Measurements from ENCODE around the gene MAP6. TPM values are rescaled to one million over a fixed set of nuclear protein-coding genes. Genes with fewer than 3 reads are reported as not detected.

MAP6 gene
- total RNA-seq, 1 experiment from 2014 or later = not detected

DNA sequence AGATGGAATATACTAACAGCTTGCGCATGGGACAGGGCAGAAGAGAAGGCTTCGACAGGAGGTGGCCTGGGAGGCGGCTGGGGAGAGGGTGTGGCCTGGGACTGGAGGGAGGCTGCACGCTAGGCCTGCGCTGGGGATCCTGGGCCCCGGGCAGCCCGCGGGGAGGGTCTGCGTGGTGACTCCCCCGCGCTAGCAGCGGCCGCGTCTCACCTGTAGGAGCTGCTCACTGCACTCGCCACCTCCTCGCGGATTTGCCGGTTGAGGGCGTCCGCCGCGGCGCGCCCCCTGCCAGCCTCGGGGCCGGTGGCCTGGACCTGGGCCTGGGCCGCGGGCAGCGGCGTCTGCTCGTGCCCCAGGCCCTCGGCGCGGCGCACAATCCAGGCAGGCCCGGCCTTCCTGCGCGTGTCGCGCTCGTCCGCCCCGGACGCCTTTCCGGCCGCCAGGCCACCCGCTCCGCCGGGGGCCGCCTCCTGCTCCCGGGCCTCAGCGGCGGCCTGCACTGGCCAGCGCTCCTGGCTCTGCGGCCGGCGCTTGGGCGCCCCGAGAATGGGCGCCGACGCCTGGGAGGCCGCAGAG lies 1.5 kb downstream of the MAP6 start:
- no peak for DNase-seq (ENCODE audit: low read depth)

DNA sequence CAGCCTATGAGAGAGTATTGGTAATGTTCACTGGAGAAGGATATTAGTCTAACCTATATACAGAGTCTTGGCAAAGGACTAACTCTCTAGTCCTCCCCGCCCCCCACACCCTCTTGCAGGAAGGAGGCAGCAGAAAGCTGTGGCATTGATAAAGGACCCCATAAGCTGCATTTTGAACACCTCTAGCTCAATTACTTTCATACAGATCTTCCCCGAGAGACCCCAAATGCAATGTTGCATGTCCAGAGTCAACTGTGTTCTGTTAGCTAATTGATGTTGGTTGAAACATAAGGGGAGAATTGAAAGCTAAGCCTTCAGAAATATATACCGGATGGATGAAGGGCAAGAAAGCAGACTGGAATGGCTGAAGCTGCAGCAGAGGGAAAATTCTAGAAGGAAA lies 2.8 kb downstream of the MAP6 start:
- no peak for DNase-seq (ENCODE audit: low read depth)

DNA sequence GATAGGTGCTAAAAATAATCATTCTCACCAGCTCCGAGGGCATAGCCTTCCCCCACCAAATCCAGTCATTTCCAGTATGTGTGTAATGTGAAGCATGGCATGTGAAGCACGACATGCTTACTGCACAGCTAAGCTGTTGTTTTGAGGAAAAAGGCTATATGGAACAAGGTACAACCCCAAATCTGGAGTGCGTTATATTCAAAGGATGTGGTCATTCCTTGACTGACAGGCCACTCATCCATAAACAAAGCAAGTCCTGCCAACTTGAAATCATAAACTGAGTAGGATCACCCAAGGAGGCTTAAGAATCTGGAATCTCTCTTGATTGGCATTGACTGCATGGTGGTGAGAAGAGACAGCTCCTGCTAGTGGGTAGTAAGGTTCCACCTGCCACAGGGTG lies 3.7 kb downstream of the MAP6 start:
- DNase-seq (ENCODE audit: low read depth) = no peak

DNA sequence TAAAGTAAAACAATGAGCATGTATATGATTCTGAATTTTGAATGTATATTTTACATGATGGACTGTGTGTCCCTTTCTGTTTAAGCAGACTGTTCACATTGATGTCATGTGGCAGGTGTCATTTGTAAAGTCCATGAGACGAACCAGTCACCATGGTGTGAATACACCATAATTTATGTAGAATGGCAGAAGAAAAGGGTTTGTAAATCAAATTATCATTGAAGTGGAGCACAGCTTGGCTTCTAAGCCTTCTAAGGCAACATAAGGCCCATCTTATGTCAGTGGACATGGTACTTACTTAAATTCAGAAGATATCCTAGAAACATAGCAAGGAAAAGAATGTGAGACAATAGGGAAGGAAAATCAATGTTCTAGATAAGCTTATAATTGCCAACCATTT lies 4.4 kb downstream of the MAP6 start:
- no peak for DNase-seq (ENCODE audit: low read depth)

DNA sequence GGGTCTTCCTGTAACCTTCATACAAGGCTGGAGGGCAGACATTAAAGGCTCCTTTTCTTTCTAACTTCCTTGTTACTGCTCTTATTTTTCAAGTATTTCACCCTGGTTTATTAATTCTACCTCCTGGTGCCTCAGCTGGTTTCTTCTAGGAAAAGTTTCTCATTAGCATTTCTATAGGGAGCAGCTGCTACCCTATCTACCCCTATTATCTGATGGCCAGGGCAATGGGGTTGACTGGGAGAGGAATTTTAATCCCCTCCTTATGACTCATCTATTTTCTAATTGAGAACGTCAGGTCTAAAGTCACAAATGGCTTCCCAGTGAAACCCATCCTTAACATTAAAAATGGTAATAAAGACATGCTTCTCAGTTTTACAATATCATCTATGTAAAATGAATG lies 5.0 kb downstream of the MAP6 start:
- DNase-seq (ENCODE audit: low read depth) = no peak

DNA sequence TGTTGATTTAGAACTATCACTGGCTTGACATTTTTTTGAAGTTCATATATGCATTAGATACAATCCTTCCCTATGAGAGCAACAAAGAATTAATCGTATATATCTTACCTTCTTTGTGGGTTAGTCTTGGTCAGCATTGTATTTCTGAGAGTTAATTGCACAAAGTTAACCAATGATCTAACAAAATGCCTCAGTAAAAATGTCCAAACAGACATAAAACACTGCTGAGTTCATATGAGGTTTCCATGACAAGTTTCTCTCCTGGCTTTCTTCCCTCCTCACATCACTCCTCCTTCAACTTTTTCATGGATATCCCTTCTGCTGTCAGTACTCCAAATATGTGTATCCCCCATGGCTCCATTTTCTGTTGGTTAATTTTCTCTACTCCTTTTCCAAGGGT lies 9.0 kb downstream of the MAP6 start:
- no peak for DNase-seq (ENCODE audit: low read depth)

DNA sequence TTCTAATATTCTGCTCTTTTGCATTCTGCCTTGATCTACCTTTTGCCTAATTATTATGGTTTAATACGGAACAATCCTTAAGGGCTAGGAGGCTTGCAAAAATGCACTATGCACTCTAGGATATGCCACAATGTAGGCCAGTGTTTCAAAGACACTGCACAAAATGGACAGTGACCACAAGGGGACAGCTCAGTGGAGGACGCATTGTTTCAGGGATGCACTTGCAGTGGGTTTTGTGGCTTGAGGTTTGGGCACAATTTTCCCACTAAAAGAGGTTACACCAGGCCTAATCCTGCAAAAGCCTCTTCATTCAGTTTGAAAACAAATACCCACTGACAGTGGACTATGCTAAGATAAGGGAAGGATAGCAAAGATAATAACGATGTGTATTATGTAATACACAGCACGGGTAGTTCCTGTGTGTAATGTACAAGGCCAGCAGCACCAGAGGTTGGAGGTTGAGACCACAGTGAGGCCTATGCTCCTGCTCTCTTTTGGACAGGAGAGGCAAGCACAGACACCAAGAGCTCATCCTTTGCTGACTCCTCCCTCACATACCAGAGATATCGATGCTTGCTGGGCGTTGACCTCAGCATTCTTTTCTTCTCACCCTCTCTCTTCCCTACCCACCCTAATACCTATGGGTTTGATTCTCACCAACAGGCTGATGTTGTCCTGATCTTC lies 12.7 kb downstream of the MAP6 start:
- DNase-seq (ENCODE audit: low read depth) = no peak

DNA sequence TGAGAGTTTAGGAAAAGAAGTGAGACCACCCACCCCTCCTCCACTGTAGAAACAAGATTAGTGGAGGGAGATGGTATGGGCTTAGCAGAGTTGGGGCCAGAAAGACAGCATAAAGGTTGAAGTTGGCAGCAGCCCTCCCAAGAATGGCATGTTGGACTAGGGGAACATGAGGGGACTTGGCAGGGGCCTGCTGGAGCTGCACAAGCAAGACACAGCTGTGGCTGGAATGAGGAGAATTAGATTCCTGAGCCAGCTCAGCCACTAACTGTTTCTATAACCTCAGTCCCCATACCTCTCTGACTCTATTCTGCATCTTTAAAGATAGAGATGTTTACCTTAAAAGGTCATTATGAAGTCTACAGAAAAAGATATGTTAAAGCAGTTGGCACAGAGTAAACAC lies 13.2 kb downstream of the MAP6 start:
- DNase-seq (ENCODE audit: low read depth) = no peak

DNA sequence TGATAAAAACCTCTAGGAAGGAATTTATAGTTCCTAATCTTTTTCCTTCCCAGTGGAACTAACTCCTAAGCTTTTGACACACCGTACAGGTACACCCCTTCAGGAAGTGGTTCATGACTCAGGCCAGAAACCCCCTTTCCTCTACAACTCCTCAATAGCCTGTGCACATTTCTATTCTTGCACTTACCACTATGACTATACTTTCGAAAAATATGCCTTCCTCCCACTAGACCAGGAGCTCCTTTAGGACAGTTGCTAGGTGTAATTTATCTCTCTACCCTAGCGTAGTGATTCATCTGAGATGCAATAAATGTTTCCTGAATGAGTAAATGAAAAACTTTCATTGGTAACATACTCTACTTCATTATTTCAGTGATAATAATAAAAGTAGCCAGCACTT lies 14.5 kb downstream of the MAP6 start:
- peak; percentile 40 for DNase-seq (ENCODE audit: low read depth)

DNA sequence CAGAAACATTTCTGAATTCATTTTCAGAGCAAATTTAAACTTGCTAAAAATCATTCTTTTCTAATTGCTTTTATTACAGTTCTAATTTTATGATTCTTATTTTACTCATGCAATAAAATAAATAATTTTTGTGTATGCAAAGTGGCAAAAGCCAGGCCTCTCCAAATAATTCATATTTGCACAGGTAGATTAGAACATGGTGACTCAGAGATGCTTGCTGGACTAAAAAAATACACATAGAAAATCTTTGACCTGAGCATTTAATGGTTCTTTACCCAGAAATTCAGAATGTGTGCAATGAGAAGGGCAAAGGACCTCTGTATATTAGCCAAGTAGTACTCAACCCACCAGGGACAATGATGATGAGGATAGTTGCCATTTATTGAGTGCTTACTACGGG lies 15.3 kb downstream of the MAP6 start:
- no peak for DNase-seq (ENCODE audit: low read depth)

DNA sequence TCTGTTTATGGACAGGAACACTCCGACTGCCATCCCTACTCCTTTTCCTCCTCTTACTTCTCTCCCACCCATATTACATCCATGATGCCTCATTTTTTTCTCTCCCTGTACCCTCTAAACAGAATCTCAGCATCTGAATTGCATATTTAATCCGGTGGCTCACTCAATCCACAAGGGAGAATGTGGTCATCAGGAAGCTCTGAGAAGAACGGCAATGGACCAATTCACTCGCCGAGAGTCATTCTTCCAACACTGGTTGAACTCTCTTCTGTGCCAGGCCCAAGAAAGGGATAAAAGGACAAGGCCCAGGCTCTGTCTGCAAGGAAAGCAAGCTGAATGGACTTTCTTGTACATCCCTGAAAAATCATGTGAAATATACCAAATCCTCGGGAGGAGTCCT lies 15.9 kb downstream of the MAP6 start:
- no peak for DNase-seq (ENCODE audit: low read depth)

DNA sequence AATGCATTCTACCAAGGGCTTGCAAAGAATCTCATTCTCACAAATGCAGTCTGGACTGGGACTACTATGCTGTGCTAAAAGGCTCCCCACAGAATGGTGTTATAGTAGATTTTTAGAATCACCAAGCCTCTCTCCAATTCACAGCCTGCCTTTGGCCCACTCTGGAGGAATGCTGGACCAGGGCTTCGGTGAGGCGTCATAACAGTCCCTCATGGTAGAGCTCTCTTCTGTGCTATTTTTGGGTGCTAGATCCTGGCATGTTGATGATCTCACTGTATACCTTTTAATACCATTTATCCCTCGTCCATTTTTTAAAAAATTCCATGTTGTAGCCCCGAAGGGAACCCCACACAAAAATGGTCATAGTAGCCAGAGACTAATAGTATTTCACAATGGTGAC lies 17.6 kb downstream of the MAP6 start:
- no peak for DNase-seq (ENCODE audit: low read depth)

DNA sequence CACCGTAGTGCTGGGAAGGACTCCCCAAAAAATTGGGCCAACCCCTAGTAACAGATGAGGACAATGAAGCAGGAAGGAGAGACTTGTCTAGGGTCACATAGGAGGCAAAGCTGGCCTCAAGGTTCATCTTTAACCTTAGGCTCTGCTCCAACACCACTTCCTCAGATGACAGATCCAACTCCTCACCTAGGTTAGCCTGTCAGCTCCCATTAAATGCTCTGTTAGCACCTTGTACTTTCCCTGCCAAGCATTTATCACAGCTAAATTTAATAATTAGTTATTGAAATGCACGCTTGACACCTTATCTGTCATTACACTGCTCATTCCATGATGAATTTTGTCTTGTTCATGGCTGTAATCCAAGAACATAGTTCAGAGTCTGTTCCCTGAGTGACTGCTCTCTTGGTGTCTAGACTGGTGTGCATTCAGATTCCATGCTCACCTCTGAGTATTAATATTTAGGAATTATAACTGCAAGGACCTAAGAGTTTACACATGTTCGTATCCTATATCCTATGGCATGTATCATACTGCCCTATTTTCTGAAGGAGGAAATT lies 18.6 kb downstream of the MAP6 start:
- DNase-seq (ENCODE audit: low read depth) = no peak

DNA sequence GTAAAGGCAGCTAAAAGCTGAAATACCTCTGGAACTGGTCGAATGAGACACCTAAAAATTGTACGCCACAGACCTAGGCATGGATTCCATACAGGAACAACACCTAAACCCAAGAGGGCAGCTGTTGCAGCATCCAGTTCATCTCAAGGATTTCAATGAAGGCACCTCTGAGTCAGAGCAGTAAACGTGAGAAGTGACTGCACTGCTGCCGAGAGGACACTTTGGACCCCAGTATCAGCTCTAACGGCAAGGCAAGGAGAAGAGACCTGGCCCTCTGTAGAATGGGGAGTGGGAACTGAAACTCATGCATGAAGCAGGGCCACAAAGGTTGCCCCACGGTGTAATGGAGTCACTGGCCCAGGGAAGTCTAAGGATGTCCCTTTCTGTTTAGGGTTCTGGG lies 23.9 kb downstream of the MAP6 start:
- DNase-seq (ENCODE audit: low read depth) = no peak

DNA sequence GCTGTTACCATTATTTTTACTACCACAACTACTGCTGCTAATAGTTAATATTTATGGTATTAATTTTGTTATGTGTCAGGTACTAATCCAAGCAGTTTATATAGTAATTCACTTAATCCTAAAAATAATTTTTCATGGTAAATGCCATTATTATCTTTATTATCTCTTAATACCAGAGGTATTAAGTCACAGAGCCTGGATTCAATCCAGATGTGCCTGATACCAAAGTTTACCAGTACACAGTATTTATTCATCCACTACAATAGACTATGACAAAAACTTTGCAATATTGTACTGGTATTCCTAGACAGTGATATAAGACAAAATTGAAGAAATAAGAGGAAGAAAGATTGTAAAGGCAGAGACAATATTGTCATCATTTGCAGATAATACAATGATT lies 24.5 kb downstream of the MAP6 start:
- DNase-seq (ENCODE audit: low read depth) = no peak

DNA sequence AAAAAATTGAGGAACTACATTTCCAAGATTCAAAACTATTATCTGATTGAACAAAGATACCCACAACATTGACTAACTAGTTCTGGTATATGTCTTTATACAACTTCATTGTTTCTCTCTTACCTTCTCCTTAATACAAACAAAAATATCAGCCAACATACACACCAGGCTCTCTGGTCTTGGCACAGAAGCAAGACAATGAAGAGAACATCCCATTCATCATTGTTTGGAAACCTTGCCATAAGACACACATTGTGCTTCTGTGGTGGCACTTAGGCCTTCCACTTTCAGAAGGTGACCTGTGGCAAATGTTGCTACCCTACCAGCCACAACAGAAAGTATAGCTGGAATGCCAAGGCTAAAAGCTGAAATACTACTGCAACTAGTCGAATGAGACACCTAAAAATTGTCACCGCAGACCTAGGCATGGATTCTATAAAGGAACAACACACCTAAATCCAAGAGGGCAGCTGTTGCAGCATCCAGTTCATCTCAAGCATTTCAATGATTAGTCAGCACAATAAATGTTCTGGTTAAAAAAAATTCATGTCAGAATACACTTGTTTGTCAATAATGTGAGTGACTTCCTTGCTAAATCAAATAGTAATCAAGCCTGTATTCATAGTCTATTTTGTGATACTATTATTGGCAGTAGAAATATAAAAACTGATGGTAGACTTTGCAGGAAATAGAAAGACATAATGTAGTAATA lies 26.3 kb downstream of the MAP6 start:
- no peak for DNase-seq (ENCODE audit: low read depth)

DNA sequence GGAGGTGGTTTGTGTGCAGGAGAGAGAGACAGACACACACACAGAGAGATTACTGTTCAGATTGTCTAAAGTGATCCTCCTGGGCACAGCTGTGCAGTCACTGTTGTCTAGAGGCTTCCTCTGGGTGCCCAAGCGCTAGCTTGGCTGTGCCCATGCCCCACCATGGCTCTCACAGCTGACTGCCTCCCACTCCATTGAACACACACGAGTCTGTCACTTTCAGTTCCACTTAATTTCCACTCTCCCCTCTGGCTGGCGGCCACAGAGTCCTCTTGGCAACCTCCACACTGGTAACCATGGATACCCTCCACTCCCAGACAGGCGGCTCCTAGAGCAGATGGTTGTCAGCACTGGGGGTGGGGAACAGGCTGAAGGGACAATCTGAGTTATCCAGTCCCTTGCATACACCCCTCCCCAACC lies 29.1 kb downstream of the MAP6 start:
- peak; percentile 31 for DNase-seq (ENCODE audit: low read depth)

DNA sequence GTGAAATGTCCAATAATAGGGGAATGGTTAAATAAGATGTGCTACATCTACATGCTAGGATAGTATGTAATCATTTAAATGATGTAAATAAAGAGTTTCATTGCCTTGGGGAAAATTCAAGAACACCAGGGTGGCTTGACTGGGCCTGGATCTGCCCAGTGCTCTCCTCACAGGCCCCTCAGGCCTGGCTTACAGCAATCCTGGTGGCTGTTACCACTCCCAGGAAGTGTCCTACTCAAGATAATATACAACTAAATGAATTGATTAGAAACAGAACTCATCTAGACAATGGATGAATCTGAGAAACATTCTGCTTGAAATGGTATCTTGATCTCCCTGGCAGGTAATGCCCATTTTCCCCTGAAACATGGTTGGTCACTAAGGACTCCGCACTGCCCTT lies 30.8 kb downstream of the MAP6 start:
- no peak for DNase-seq (ENCODE audit: low read depth)

DNA sequence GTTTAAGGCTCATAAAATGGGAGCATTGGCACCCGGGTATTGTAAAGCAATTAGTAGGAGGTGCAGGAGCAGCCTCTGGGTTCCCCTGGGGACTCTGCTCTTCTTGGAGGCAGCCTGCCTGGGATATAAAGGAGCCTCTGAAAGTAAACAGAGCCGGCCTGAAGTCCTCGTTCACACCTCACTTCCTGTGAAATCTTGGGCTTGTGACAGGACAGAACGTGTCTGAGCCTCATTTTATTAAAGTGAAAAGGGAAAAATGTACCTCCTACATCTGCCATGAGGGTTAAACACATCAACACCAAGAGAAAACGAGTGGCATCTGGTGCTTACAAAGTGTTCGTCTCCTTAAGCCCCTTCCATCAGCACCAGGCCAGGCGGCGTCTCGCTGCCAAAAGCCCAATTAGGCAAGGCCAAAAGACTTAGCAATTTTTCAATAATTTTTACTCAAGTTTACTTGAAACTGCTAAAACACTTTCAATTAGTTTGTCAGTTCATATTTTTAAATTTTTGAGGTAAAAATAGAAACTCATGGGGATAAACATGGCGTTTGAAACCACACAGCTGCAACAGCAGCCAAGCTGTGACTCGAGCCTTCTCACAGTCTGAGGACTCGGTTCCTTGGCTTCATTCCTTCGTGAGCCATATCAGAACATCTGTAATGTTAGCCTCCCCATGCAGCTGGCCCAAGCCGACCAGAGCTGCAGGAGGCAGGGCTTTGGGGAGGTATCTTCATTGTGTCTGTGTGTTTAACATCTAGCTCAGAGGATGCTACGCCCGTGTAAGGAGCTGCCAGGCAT lies 33.6 kb downstream of the MAP6 start:
- DNase-seq (ENCODE audit: low read depth) = peak; percentile 34

DNA sequence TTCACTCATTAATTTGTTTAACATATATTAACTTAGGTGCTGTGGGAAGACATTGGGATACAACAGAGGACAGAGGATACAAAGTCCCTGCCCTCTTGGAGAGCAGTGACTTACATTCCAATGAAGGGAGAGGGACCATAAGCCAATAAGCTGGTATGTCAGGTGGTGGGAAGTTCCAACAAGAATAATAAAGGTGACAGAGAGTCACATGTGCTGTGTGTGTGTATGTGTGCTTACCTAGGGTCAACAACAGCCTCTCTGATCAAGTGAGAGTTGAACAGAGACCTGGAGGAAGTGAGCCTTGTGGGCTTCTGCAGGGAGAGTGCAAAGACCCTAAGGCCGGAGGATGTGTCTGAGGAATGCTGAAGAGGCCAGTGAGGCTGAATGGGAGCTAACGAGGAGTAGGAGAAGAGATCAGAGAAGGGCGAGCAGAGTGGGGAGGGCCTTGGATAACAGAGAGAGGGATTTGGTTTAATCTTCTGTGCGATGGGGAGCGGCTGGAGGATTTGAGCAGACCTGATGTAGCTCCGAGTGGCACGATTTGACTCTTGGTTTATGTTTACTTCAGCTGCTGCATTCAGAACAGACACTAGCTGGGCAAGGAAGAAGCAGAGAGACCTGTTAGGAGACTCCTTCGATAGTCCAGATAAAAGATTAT lies 35.3 kb downstream of the MAP6 start:
- no peak for DNase-seq (ENCODE audit: low read depth)

DNA sequence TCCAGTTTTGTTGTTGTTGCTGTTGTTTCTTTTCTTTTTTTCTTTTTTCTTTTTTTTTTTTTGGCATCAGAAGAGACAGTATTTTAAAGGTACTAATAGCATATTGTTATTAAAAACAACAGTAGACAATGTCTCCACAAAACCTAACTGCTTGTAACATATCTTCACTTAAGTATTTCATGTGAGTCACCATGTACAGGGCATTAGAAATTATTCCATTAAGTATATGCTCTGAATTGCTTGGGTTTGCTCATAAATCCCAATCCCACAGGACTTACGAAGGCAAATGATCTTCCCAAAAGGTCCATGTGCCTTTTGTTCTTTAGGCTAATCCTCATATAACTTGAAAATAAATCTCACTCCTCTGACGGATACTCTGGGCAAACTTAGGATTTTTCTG lies 35.9 kb downstream of the MAP6 start:
- DNase-seq (ENCODE audit: low read depth) = no peak

DNA sequence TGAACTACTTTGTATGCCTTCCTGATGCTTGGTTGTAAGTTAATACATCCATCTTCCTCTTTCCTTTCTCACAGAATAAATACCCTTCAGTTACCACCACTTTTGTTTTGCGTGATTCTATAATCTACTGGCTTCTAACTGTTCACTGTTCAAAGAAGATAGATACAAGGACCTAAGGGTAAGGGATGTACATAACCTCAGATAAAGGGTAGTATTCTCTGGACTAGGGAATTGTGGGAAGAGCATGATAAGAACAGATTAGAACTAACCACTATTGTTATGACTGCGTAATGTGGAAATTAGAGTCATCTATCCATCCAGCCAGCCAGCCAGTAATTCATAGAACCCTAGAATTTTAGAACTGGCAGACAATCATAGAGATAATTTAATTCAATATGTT lies 36.4 kb downstream of the MAP6 start:
- no peak for DNase-seq (ENCODE audit: low read depth)
